Activated B cell treated with CpG ODN at 0.5 μM for 24 hours (primary cell): Measurements from ENCODE around the gene GVQW3. TPM values are rescaled to one million over a fixed set of nuclear protein-coding genes. Genes with fewer than 3 reads are reported as not detected.

ENCODE experiments used
- ATAC-seq: fragments of 200-7000 bp; cut with Tn5 transposase; one replicate; pipeline ENCODE4 v1.10.0; 2021; ENCODE audit warnings: low read depth, mild to moderate bottlenecking, moderate library complexity
- CTCF ChIA-PET: fragments of 350-600 bp; sonication (Branson Sonifier 250); formaldehyde crosslinking; loops from one replicate; lab custom pipeline; 2021; ENCODE audit warnings: antibody characterized with exemption; lab: Charles Lee
- POLR2A ChIA-PET: fragments of 350-600 bp; sonication (Branson Sonifier 250); formaldehyde crosslinking; loops from one replicate; lab custom pipeline; 2021; ENCODE audit warnings: antibody characterized with exemption; lab: Charles Lee
- DNase-seq: peaks from one replicate; pipeline ENCODE4 v3.0.0; 2022
- H3K27ac Mint-ChIP-seq: one replicate; pipeline ENCODE4 v1.8.0; 2020; ENCODE audit warnings: mixed read lengths
- H3K27me3 Mint-ChIP-seq: one replicate; pipeline ENCODE4 v1.8.0; 2021; ENCODE audit warnings: mixed read lengths
- H3K36me3 Mint-ChIP-seq: one replicate; pipeline ENCODE4 v1.8.0; 2021; ENCODE audit warnings: low read depth, mixed read lengths
- H3K4me1 Mint-ChIP-seq: one replicate; pipeline ENCODE4 v1.8.0; 2021; ENCODE audit warnings: mixed read lengths
- H3K4me3 Mint-ChIP-seq: one replicate; pipeline ENCODE4 v1.8.0; 2020; ENCODE audit warnings: mild to moderate bottlenecking, mixed read lengths
- H3K9me3 Mint-ChIP-seq: one replicate; pipeline ENCODE4 v1.8.0; 2020; ENCODE audit warnings: mixed read lengths
- intact Hi-C: fragments of 100-400 bp; cut with micrococcal nuclease; formaldehyde crosslinking; loops from one replicate; pipeline ENCODE4 v1.15.1; 2024
- total RNA-seq: library from RNA; stranded (reverse); gene quantifications from 2 replicates; pipeline ENCODE4 v1.2.3, GENCODE V29; 2022
- TF ChIP-seq, protein P1 (sequence below): fragments of 200-600 bp; IDR thresholded peaks from one replicate; pipeline ENCODE4 v1.8.0; 2022; ENCODE audit warnings: antibody characterized with exemption, mild to moderate bottlenecking

The GVQW3 gene
- total RNA-seq, 1 donor from 2014 or later = 3.0 TPM

- TF ChIP-seq, protein P1, sequence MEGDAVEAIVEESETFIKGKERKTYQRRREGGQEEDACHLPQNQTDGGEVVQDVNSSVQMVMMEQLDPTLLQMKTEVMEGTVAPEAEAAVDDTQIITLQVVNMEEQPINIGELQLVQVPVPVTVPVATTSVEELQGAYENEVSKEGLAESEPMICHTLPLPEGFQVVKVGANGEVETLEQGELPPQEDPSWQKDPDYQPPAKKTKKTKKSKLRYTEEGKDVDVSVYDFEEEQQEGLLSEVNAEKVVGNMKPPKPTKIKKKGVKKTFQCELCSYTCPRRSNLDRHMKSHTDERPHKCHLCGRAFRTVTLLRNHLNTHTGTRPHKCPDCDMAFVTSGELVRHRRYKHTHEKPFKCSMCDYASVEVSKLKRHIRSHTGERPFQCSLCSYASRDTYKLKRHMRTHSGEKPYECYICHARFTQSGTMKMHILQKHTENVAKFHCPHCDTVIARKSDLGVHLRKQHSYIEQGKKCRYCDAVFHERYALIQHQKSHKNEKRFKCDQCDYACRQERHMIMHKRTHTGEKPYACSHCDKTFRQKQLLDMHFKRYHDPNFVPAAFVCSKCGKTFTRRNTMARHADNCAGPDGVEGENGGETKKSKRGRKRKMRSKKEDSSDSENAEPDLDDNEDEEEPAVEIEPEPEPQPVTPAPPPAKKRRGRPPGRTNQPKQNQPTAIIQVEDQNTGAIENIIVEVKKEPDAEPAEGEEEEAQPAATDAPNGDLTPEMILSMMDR = no peak
- no peak for ATAC-seq
- CTCF ChIA-PET = no interaction called here
- peaks cover 58% of the 10 kb centered on the region for H3K36me3 Mint-ChIP-seq
- H3K9me3 Mint-ChIP-seq = no peaks in the 10 kb centered on the region
- POLR2A ChIA-PET = interaction anchor here (0.6 kb wide), 1 partner anchor 65 kb away, joined by 7 read pairs; no protein-coding TSS in a partner anchor
- H3K27me3 Mint-ChIP-seq = no peaks in the 10 kb centered on the region
- DNase-seq = no peak
- peaks cover 2% of the 10 kb centered on the region for H3K4me1 Mint-ChIP-seq
- no peak overlapping the region for H3K4me3 Mint-ChIP-seq
- intact Hi-C loops = no loop called here
- H3K27ac Mint-ChIP-seq = no peak overlapping the region
Measured at GRCh38 chr11:76456571-76456970, 75.4 kb downstream of the GVQW3 start.

Other genes starting within 250 kb of the GVQW3 start
- 0.16 and 0.37 TPM in 2 replicates for gene WNT11, start 174.8 kb upstream of the GVQW3 start, total RNA-seq
- gene THAP12, start 191 bp upstream of the GVQW3 start, total RNA-seq = 56.5 and 60.2 TPM in 2 replicates
- 24.9 and 31.1 TPM in 2 replicates for gene EMSY, start 63.7 kb downstream of the GVQW3 start, total RNA-seq